Measurements from ENCODE around the gene PRKRIP1.
"Not testable (repeated sequence)": the region's sequence is repeated elsewhere in the genome, so short reads cannot be mapped to it uniquely, and the experiment has no call there.

PRKRIP1 gene

DNA sequence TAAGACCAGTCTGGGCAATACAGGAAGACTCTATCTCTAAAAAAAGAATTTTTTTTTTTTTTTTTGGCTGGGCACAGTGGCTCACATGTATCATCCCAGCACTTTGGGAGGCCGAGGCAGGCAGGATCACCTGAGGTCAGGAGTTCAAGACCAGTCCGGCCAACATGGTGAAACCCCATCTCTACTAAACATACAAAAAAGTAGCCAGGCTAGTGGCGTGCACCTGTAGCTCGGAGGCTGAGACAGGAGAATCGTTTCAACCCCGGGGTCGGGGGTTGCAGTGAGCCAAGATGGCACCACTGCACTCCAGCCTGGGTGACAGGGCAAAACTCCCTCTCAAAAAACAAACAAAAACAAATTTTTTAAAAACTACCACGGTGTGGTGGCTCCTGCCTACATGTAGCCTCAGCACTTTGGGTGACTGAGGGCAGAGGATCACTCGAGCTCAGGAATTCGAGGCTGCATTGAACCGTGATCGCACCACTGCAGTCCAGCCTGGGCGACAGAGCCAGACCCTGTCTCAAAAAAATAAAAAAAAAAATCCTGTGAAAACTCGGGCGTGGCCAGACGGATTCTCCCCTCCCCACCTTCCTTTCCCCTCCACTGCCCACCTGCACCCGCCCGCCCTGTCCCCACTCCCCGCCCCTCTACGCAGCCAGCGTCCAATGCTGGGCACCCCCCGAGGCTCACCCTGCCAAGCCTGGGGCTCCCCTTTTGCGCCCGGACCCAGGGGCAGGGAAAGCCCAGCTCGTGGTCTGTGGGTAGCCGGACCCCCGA, 36.5 kb downstream of the PRKRIP1 start:
- DNase-seq = no peak

DNA sequence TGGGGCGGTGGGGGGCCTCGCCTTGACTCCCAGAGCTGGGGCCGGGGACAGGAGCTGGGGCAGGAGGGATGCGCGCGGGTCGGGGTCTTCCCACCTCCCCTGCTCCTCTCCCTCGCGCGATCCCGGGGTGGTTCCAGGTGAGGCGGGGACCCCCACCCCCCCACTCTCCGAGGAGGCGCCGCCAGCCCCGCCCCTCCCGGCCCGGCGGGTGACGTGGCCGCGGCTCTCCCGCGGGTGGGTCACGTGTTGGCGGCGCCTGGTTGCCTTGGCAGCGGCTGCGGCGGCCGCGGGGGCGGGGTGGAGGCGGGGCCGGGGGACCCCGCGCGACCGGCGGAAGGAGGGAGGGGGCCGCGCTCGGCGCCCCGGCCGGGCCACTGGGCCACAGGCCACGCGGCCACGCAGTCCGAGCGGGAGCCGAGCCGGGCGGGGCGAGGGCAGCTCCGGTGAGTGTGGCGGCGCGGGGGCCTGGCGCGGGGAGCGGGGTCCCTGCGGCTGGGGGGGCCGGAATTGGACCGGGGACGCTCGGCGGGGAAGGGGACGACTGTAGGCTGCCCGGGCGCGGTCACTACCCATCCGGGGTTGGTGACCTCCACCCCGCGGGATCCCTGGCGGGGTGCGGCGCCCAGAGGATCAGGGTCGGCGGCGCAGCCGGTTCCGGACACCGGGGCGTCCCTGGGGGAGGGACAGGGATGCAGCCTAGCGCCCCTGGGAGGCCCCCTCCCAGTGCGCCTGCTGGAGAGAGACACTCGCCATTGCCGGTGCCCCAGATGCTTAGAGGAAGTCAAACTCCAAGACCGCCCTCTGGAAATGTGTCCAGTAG, 37.3 kb downstream of the PRKRIP1 start, which contains the start of gene ORAI2:
Gene ORAI2 (plus strand): TSS at position 357 of the 820 bp plus-strand sequence. CDS start 5,382 bp downstream, outside the sequence.
- peak; percentile 90 for DNase-seq

DNA sequence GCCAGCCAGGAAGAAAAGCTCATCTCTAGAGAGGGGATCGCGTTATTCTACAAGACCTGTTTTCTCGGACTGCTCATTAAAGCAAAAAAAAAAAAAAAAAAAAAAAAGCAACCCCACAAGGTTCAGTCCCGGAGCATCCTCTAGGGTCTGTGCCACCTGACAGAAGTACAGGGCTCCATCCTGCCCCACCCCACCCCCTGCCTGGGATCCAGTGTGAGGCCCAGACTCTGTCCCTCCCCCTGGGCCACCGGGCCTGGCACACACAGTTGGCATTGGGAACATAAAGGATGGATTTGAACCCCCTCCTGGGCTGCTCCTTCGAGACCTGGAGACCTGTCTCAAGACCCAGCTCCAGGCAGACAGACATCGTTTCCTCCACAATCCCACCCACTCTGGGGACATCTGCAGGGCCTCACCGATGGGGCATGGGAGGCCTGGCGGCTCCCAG, 37.9 kb downstream of the PRKRIP1 start:
- peak; percentile 32 for DNase-seq

DNA sequence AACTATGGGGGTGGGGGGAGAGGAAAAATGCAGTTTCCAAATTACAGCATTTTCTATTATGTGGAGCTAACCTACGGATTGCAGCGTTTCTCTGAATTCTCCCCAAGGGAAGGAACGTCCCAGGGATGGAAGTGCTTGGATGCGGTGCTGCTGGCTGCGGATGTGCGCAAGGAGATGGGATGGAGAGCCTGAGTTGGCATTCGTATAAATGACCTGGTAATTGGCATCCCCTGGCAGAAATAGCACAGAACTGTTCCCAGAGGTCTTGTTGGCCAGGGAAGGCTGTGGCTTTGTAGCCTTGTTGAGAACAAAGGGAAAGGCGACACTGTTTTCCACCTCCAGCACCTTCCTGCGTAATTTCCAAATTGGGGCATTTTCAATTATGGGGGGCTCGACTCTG, 40.0 kb downstream of the PRKRIP1 start:
- DNase-seq = no peak

DNA sequence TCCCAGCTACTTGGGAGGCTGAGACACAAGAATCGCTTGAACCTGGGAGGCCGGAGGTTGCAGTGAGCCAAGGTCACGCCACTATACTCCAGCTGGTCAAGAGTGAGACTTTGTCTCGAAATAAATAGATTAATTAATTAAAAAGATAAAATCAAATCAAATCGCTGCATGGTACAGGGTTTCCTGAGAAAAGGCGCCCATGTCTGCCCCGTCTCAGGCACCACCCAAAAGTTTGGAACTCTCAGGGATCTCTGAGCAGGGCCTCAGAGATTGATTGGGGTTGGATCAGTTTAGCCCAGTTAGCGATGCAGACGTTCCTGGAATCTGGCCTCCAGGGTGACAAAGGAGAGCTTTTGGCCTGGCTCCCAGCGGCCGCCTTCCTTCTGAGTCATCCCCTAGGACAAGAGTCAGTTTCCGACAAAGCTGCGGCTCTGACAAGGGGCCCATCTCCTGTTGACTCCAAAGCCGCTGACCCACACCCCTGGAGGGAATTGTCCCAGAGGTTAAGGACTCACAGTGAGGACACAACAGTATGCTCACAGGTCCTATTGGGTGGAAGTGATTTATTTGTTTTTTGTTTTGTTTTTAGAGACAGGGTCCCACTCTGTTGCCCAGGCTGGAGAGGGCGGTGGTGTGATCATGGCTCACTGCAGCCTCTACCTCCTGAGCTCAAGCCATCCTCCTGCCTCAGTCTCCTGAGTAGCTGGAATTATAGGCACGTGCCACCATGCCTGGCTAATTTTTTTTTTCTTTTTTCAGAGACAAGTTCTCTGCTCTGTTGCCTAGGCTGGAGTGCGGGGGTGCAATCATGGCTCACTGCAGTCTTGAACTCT, 44.0 kb downstream of the PRKRIP1 start:
- no peak for DNase-seq

DNA sequence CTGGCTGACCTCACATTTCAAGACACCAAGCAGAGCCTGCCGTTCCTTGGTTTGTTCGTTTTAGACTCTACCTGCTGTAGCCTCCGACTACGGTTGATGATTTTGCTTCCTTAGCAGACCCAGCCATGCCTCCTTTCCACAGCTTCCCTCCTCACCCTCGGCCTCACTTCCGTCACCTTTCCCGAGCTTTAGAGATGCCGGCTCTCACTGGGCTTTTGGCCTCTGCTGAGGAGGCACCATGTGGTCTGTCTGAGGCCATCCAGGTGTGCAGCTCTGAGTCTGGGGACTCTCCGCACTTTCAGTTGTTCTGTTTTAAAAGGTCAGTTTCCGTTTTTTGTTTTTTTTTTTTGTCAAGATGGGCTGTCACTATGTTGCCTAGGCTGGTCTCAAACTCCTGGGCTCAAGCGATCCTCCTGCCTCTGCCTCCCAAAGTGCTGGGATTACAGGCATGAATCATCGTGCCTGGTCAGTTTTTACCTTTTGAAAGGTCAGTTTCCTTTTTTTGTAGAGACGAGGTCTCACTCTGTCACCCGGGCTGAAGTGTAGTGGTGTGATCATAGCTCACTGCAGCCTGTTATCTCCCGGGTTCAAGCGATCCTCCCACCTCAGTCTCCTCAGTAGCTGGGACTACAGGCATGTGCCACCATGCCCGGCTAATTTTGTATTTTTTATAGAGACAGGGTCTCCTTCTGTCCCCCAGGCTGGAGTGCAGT, 49.0 kb downstream of the PRKRIP1 start:
- DNase-seq = no peak

DNA sequence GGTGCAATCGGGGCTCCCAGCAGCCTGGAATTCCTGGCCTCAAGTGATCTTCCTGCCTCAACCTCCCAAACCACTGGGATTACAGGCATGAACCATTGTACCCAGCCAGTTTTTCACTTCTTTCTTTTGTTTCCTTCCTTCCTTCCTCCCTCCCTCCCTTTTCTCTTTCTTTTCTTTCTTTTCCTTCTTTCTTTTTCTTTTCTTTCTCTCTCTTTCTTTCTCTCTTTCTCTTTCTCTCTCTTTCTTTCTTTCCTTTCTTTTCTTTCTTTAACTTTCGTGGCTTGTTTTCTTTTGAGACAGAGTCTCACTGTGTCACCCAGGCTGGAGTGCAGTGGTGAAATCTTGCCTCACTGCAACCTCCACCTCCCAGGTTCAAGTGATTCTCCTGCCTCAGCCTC, 49.5 kb downstream of the PRKRIP1 start:
- no peak for DNase-seq

DNA sequence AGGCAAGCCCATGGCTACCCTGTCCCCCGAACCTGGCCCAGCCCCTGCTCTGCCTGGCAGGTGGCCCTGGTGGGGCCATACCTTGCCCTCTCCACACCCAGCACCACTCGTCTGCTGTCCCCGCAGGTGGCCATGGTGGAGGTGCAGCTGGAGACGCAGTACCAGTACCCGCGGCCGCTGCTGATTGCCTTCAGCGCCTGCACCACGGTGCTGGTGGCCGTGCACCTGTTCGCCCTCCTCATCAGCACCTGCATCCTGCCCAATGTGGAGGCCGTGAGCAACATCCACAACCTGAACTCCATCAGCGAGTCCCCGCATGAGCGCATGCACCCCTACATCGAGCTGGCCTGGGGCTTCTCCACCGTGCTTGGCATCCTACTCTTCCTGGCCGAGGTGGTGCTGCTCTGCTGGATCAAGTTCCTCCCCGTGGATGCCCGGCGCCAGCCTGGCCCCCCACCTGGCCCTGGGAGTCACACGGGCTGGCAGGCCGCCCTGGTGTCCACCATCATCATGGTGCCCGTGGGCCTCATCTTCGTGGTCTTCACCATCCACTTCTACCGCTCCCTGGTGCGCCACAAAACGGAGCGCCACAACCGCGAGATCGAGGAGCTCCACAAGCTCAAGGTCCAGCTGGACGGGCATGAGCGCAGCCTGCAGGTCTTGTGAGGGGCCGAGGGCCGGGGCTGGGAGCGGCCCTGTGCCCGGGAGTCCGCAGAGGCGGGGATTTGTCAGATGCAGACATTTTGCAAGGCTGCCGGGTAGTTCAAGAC, 50.4 kb downstream of the PRKRIP1 start:
- DNase-seq = no peak

DNA sequence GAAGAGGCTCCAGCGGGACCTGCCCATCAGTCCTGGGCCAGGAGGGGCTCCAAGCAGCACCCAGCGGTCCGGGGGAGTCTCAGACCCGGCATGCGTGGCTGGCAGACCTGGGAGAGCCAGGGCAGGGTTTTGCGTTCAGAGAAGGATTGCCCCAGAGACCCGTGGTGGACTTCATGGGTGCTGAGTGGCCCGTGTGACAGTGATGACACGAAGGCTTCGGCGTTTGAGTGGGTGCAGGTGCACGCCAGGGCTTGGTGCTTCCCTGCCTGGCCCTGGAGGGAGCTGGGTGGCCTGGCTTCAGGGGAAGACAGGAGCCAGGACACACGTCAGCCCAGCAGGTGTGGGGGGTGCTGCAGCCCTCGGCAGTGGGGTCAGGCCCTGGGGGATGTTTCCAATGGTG, 51.1 kb downstream of the PRKRIP1 start:
- DNase-seq = no peak

DNA sequence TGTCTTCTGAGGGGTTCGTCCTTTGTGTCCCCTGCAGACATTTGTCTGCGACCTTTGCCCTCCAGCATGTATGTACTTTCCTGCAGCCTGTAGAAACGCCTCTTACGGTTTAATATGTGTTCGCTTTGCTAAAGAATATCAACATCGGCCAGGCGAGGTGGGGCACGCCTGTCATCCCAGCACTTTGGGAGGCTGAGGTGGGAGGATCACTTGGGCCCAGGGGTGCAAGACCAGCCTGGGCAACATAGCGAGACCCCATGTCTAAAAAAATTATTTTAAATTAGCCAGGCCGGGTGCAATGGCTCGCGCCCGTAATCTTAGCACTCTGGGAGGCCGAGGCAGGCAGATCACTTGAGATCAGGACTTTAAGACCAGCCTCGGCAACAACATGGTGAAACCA, 53.0 kb downstream of the PRKRIP1 start:
- no peak for DNase-seq

DNA sequence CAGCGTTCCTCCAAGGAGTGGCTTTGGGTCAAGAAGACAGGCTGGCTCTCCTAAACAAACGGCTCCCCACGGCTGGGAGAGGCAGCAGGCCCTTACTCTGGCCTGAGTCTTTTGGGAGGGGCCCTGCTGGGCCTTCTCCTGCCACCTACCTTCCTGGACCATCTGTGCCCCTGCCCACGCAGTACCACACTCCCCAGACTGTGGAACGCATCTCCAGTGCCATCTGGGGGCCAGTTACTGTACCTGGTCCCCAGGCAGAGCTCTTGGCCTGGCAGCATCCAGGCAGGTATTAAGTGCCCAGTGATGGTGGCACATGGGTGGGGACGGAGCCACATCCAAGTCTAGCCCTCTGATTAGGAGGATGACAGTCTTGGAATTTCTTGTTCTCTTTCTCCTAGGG, 54.1 kb downstream of the PRKRIP1 start:
- DNase-seq = peak; percentile 67

DNA sequence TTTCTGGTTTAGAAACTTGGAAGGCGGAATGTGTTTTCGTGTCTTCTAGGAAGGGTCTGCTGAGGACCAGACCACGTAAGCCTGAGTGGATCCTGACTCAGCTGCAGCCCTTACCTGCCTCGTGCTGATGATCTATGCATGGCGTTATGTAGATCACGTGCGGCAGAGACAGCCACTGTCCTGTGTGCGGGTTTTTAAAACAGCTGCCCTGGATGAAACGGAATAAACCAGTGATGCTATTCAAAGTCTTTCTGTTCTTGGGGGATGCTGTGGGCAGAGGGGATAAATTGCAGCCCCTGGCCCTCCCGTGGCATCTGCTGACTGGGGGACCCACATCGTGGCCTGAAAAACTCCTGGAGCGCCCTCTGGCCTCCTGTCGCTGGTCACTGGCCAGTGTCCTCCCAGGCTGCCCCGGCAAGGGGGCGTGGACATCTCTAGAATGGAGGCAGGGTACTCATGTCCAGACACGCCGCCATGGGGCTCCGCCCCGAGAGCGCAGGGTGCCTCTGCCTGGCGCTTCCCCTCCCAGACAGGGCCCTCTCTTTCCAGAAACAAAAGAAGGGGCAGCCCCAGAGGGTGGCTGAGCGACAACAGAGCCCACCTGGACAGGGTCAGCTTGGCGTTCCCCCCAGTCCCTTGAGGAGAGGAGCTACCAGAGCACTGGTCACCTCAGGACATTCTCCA, 55.4 kb downstream of the PRKRIP1 start:
- no peak for DNase-seq

DNA sequence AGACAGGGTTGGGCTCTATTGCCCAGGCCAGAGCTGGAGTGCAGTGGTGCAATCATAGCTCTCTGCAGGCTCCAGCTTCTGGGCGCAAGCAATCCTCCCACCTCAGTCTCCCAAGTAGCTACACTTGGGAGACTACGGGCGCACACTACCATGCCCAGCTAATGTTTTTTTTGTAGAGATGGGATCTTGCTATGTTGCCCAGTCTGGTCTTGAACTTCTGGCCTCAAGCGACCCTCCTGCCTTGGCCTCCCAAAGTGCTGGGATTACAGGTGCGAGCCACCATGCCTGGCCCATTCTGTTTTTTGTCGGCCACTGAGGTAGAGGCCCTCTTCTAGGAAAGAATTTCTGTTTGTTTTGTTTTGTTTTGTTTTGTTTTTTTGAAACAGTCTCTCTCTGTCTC, 56.3 kb downstream of the PRKRIP1 start:
- no peak for DNase-seq

DNA sequence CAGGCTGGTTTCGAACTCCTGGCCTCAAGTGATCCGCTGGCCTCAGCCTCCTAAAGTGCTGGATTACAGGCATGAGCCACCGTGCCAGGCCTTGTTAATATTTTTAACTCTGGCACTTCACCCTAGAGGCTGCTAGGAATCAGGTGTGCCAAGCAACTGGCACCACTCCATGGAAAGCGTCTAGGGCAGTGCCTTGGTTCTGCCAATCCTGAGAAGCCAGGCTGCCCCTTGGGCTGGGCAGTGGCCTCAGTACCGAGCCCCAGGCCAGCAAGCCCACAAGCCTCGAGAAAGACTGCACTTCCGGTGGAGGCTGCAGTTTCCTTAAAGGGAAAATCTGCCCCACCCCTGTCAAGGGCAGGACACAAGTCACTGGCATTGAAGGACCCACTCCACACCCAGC, 57.2 kb downstream of the PRKRIP1 start:
- no peak for DNase-seq

DNA sequence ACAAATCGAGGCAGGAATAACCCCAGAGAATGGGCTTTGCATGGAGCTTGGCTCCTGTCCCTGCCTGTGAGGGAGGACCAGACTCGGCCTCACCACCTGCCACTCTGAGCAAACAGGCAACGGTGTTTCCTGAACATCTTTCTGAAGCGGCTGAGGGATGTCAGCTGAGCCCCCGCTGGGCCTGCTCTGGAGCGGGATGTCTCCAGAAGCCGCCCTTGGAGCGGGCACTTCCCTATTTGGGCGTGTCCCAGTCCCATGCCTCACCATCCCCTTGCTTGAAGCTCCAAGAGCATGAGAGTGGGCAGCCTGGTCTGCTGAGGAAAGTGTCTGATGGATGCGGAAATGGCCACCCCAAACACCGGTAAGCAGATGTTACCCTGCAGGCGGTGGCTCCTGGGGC, 58.3 kb downstream of the PRKRIP1 start:
- no peak for DNase-seq

DNA sequence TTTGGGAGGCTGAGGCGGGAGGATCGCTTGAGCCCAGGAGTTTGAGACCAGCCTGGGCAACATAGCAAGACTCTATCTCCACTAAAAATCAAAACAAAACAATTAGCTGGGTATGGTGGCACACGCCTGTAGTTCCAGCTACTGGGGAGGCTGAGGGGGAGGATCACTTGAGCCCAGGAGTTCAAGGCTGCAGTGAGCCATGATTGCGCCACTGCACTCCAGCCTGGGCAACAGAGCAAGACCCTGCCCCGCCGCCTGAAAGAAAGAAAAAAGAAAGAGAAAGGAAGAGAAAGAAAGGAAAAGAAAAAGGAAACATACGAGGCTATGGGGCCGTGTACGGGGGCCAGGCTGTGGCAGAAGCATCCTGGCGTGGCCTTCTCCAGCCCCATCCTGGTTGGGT, 58.8 kb downstream of the PRKRIP1 start:
- not testable (repeated sequence) for DNase-seq

DNA sequence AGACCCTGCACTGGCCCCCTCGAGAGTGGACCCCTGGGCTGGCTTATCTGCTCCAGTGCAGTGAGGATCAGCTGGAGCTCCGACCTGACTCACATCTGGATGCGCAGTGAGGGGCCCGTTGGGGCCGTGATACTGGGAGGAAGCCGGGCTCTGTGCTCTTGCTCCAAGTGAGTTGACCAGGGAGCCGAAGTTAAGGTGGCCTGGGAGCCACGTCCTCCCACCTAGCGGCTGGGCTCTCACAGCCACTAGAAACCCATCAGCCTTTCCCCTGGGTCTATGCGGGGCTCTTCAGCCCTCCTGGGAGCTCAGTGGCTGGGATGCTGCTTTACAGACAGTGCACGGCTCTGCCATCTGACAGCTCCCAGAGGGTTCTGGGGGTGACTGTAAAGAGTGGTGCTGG, 59.4 kb downstream of the PRKRIP1 start:
- DNase-seq = no peak

DNA sequence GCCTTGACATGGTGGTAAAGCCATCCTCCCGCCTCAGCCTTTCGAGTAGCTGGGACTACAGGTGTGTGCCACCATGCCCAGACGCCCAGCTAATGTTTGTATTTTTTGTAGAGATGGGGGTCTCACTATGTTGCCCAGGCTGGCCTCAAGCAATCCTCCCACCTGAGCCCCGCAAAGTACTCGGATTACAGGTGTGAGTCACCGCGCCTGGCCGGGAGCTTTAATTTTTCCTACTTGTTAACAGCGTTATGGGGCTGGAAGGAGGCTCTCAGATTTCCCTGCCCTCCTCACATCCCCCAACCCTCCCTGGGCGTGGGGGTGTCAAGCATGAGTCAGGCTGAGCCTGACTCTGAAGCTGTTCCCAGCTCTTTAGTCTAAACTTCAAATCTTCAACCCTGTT, 60.2 kb downstream of the PRKRIP1 start:
- no peak for DNase-seq

DNA sequence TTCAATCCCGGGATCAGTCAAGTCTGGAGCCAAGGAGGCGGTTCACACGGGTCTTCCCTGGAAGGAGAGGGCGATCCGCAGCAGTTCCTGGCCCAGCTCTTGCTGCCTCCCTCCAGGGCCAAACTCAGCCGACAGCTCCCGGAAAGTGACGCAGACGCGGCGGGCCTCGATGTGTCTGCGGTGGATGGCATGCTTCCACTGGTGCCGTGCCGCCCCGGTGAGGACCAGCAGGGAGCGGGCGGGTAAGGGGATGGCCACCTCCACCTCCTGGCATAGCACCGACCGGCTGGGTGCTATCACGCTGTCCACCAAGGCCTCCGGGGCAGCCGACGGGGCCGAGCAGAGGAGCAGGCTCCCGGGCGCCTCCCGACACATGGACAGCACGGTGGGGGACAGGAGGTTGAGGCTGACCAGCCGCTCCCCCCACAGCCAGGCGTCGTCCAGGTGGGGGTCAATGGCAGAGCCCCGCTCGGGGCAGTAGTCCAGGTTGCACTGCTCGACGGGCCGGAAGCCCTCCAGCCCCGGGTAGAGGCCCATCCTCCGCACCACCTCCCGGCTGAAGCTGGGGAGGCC, 61.3 kb downstream of the PRKRIP1 start:
- DNase-seq = no peak

DNA sequence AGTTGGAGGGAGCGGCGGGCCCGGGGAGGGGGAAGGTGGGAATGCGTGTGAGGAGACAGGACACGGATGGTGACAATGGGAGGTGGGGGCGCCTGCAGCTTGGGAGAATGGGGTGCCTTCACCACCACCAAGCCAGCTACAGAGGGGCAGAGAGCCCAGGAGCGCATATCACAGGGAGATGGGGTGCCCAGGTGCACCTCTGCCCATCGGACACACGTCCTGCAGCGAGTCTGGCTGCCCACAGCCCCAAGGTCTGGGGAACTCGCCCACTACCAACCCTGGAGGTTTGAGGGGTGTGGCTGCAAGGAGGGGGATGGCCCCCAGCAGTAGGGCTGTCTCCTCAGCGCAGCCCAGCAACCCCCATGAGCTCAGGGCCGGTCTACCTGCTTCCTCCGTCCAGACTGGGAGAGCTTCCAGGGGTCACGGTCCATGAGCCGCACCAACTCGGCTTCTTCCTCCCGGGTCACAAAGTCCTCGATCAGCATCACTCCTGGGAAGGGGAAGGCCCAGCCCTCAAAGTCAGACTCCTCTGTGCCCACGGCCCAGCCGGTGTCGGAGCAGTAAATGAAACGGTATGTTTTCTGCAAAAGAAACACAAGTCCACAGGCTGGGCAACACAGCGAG, 63.2 kb downstream of the PRKRIP1 start:
- no peak for DNase-seq
